K562 (cell line): Measurements from ENCODE around the gene DNAJB1. TPM values are rescaled to one million over a fixed set of nuclear protein-coding genes. Genes with fewer than 3 reads are reported as not detected.

ENCODE experiments used
- ARHGAP35 ChIP-seq: fragments of 450-650 bp; IDR thresholded peaks from 2 replicates; pipeline ENCODE4 v1.6.1; 2018; ENCODE audit not compliant: partially characterized antibody
- ATF2 ChIP-seq: sonication (generic); formaldehyde crosslinking; IDR thresholded peaks from 2 replicates; pipeline ENCODE4 v1.8.1; 2022; ENCODE audit warnings: missing genetic modification reagents
- C11orf30 ChIP-seq: fragments of 450-650 bp; IDR thresholded peaks from 2 replicates; pipeline ENCODE4 v1.6.1; 2016; ENCODE audit warnings: low read depth, mild to moderate bottlenecking
- CBX2 ChIP-seq: fragments of 200-600 bp; sonication (generic); IDR thresholded peaks from one replicate; pipeline ENCODE4 v1.6.1; 2012; ENCODE audit warnings: mild to moderate bottlenecking, low read length, inconsistent platforms; ENCODE audit not compliant: insufficient read depth, poor library complexity, severe bottlenecking
- CXXC5 ChIP-seq: fragments of 250-450 bp; sonication (Bioruptor Pico); IDR thresholded peaks from 2 replicates; pipeline ENCODE4 v1.8.0; 2022; ENCODE audit warnings: inconsistent platforms, mild to moderate bottlenecking, moderate library complexity
- GATAD2B ChIP-seq: fragments of 450-650 bp; IDR thresholded peaks from 2 replicates; pipeline ENCODE4 v1.6.1; 2017; ENCODE audit warnings: mild to moderate bottlenecking, borderline replicate concordance
- LEF1 ChIP-seq: fragments of 450-650 bp; IDR thresholded peaks from 2 replicates; pipeline ENCODE4 v1.6.1; 2016; ENCODE audit warnings: mild to moderate bottlenecking
- MEF2D ChIP-seq: conservative IDR thresholded peaks from 2 replicates; pipeline ENCODE4 v1.6.1; 2016; ENCODE audit warnings: low read depth, missing genetic modification characterization, missing compliant biosample characterization
- RBFOX2 ChIP-seq: fragments of 200-400 bp; formaldehyde crosslinking; IDR thresholded peaks from 2 replicates; pipeline ENCODE4 v1.6.1; 2017; ENCODE audit warnings: low read depth, mild to moderate bottlenecking, low read length, moderate library complexity
- RHOXF2B ChIP-seq: fragments of 250-450 bp; sonication (Bioruptor Pico); conservative IDR thresholded peaks from 2 replicates; pipeline ENCODE4 v1.5.1; 2021
- ZNF184 ChIP-seq: sonication (generic); formaldehyde crosslinking; IDR thresholded peaks from 2 replicates; pipeline ENCODE4 v1.5.0; 2020; ENCODE audit warnings: missing genetic modification reagents
- ZNF449 ChIP-seq: fragments of 250-450 bp; sonication (Bioruptor Pico); IDR thresholded peaks from 2 replicates; pipeline ENCODE4 v1.8.0; 2022; ENCODE audit warnings: moderate library complexity, mild to moderate bottlenecking, inconsistent platforms
- ZNF785 ChIP-seq: fragments of 250-450 bp; sonication (Bioruptor Pico); IDR thresholded peaks from 2 replicates; pipeline ENCODE4 v1.4.0; 2020; ENCODE audit warnings: mild to moderate bottlenecking
- polyA plus RNA-seq, 8 experiments: library from polyadenylated mRNA; depleted of rRNA in 4 of 8; stranded (reverse) in 5 of 8; unstranded in 3 of 8; fragments of >200 nt; fragmentation: Nextera tagmentation in 2 of 8; fragmentation: Illumina TruSeq in 1 of 8; extraction: Ambion mirVana in 2 of 8; extraction: Trizol in 1 of 8; gene quantifications; 2 replicates each; pipeline versions ENCODE4 v1.2.1 to v1.2.3, GENCODE V29; 2011 to 2014; ENCODE audit warnings: inconsistent platforms in 1 of 8, missing spikeins in 1 of 8
- total RNA-seq, 7 experiments: library from RNA; depleted of rRNA in 6 of 7; stranded (reverse); fragments of >200 nt in 6 of 7; fragmentation: Illumina TruSeq in 2 of 7; extraction: Trizol in 2 of 7; gene quantifications; 2 replicates each; pipeline versions ENCODE4 v1.2.1 to v1.2.3, GENCODE V29; 2011 to 2021; ENCODE audit warnings: low replicate concordance in 1 of 7
- TF ChIP-seq, protein P1 (sequence below): fragments of 200-800 bp; sonication (Bioruptor generic); IDR thresholded peaks from 2 replicates; pipeline ENCODE4 v1.6.1; 2017; ENCODE audit warnings: missing genetic modification characterization, missing compliant biosample characterization
- TF ChIP-seq, protein P2 (sequence below): fragments of 450-650 bp; IDR thresholded peaks from 2 replicates; pipeline ENCODE4 v1.6.1; 2014; ENCODE audit warnings: low read depth, mild to moderate bottlenecking, moderate library complexity, borderline replicate concordance
- TF ChIP-seq, protein P3 (sequence below): sonication (generic); formaldehyde crosslinking; IDR thresholded peaks from 2 replicates; pipeline ENCODE4 v1.8.1; 2023; ENCODE audit warnings: mild to moderate bottlenecking, missing genetic modification reagents
- TF ChIP-seq, protein P4 (sequence below): fragments of 450-650 bp; formaldehyde crosslinking; IDR thresholded peaks from 2 replicates; pipeline ENCODE4 v1.4.0; 2020; ENCODE audit warnings: mild to moderate bottlenecking, moderate library complexity

DNAJB1 gene
- total and polyA plus RNA-seq, 9 of the 15 experiments (the other 6 are each of a cell fraction or from before 2014, with no cell fraction given) = 13.2 to 113 (median 62.1) TPM

DNA sequence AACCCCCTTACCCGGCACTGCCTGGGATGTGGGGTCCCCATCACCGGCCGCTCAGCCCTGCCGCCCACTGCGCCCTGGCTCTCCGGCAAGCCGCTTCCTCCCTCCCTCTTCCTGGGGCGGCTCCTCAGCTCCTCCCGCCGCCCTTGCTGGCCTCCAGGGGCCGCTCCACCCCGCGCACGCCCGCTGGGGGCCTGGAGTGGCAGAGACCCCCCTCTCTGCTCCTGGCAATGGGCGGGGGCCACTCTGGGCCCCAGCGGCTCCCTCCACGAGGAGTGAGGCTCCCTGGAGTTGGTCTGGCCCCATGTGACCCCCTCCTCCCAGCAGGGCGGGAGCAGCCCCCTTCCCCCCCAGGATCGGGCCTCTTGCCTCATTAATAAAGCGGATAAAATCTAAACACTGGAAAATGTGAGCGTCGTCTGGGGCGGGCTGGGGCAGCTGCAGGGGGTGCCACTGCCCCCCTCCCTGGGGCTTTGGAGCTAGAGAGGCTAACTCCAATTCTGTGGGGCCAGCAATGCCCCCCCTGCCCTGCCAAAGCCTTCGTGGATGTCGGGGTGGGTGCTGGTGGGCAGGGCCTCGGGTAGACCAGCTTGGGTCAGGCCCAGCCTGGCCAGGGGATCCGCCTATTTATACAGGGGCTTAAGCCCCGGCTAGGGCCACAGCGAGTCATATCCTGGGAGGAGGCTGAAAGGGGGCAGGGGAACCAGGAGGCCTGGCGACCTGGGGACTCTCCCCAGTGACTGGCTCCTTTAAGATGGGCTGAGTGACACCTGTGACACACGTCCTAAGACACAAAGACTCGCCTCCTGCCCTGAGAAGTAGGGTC, 42.7 kb downstream of the DNAJB1 start, which contains the start of gene PTGER1 (continued):
- TF ChIP-seq, protein P1, sequence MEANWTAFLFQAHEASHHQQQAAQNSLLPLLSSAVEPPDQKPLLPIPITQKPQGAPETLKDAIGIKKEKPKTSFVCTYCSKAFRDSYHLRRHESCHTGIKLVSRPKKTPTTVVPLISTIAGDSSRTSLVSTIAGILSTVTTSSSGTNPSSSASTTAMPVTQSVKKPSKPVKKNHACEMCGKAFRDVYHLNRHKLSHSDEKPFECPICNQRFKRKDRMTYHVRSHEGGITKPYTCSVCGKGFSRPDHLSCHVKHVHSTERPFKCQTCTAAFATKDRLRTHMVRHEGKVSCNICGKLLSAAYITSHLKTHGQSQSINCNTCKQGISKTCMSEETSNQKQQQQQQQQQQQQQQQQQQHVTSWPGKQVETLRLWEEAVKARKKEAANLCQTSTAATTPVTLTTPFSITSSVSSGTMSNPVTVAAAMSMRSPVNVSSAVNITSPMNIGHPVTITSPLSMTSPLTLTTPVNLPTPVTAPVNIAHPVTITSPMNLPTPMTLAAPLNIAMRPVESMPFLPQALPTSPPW (CRISPR knock-in tag) = peak; percentile 86
- TF ChIP-seq ARHGAP35 (no peak), ATF2 (CRISPR knock-in tag) (no peak), C11orf30 (no peak), RBFOX2 (peak; percentile 69), CXXC5 (CRISPR knock-in tag) (peak; percentile 59), LEF1 (no peak), GATAD2B (no peak), MEF2D (tag) (no peak), ZNF449 (CRISPR knock-in tag) (no peak), ZNF785 (CRISPR knock-in tag) (no peak), RHOXF2B (CRISPR knock-in tag) (no peak), ZNF184 (CRISPR knock-in tag) (no peak), CBX2 (no peak)
- TF ChIP-seq, protein P2, sequence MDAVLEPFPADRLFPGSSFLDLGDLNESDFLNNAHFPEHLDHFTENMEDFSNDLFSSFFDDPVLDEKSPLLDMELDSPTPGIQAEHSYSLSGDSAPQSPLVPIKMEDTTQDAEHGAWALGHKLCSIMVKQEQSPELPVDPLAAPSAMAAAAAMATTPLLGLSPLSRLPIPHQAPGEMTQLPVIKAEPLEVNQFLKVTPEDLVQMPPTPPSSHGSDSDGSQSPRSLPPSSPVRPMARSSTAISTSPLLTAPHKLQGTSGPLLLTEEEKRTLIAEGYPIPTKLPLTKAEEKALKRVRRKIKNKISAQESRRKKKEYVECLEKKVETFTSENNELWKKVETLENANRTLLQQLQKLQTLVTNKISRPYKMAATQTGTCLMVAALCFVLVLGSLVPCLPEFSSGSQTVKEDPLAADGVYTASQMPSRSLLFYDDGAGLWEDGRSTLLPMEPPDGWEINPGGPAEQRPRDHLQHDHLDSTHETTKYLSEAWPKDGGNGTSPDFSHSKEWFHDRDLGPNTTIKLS = no peak
- TF ChIP-seq, protein P3, sequence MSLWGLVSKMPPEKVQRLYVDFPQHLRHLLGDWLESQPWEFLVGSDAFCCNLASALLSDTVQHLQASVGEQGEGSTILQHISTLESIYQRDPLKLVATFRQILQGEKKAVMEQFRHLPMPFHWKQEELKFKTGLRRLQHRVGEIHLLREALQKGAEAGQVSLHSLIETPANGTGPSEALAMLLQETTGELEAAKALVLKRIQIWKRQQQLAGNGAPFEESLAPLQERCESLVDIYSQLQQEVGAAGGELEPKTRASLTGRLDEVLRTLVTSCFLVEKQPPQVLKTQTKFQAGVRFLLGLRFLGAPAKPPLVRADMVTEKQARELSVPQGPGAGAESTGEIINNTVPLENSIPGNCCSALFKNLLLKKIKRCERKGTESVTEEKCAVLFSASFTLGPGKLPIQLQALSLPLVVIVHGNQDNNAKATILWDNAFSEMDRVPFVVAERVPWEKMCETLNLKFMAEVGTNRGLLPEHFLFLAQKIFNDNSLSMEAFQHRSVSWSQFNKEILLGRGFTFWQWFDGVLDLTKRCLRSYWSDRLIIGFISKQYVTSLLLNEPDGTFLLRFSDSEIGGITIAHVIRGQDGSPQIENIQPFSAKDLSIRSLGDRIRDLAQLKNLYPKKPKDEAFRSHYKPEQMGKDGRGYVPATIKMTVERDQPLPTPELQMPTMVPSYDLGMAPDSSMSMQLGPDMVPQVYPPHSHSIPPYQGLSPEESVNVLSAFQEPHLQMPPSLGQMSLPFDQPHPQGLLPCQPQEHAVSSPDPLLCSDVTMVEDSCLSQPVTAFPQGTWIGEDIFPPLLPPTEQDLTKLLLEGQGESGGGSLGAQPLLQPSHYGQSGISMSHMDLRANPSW = no peak
- TF ChIP-seq, protein P4, sequence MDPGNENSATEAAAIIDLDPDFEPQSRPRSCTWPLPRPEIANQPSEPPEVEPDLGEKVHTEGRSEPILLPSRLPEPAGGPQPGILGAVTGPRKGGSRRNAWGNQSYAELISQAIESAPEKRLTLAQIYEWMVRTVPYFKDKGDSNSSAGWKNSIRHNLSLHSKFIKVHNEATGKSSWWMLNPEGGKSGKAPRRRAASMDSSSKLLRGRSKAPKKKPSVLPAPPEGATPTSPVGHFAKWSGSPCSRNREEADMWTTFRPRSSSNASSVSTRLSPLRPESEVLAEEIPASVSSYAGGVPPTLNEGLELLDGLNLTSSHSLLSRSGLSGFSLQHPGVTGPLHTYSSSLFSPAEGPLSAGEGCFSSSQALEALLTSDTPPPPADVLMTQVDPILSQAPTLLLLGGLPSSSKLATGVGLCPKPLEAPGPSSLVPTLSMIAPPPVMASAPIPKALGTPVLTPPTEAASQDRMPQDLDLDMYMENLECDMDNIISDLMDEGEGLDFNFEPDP (CRISPR knock-in tag) = no peak
